Gastrocnemius medialis (tissue), 4 donors: ENCODE data around the gene GPR157.

Experiments
- CTCF ChIP-seq, 5 experiments: fragments of 450-650 bp in 3 of 5; fragments of 200-600 bp in 2 of 5; sonication (generic) in 2 of 5; IDR thresholded peaks in 4 of 5; conservative IDR thresholded peaks in 1 of 5; 1 replicate in 4 of 5; 2 replicates in 1 of 5; pipeline ENCODE4 v1.5.1; 2016 to 2019; ENCODE audit warnings: antibody characterized with exemption in 5 of 5, mild to moderate bottlenecking in 3 of 5, moderate library complexity in 3 of 5
- POLR2A ChIP-seq, 2 donors: fragments of 450-650 bp; IDR thresholded peaks; one replicate each; pipeline ENCODE4 v1.6.1; 2017; ENCODE audit warnings: antibody characterized with exemption in 2 of 2, mild to moderate bottlenecking in 2 of 2, moderate library complexity in 2 of 2

GRCh38 chr1:9145021-9145668, 16.2 kb upstream of the GPR157 start:
- no peak for TF ChIP-seq CTCF (IDR thresholded peaks at IDR 0.05 in 4 of 5, conservative IDR thresholded peaks at IDR 0.05 in 1 of 5)
- TF ChIP-seq POLR2A (IDR thresholded peaks at IDR 0.05) = no peak
